Liver (tissue), 3 donors: ENCODE data around the gene GALNTL6.

Experiments used
- FOXA2 ChIP-seq: IDR thresholded peaks from 2 replicates; pipeline ENCODE4 v1.6.1; 2016; ENCODE audit warnings: antibody characterized with exemption
- GABPA ChIP-seq, 2 donors: IDR thresholded peaks in 1 of 2; conservative IDR thresholded peaks in 1 of 2; 2 replicates each; pipeline ENCODE4 v1.6.1; 2016; ENCODE audit warnings: antibody characterized with exemption in 2 of 2, mild to moderate bottlenecking in 1 of 2, moderate library complexity in 1 of 2
- JUND ChIP-seq, 2 donors: IDR thresholded peaks; 2 replicates each; pipeline ENCODE4 v1.6.1; 2016; ENCODE audit warnings: antibody characterized with exemption in 2 of 2
- RAD21 ChIP-seq, 2 donors: IDR thresholded peaks; 2 replicates each; pipeline ENCODE4 v1.6.1; 2016; ENCODE audit warnings: antibody characterized with exemption in 2 of 2, mild to moderate bottlenecking in 2 of 2
- RXRA ChIP-seq, 2 donors: IDR thresholded peaks; 2 replicates each; pipeline ENCODE4 v1.6.1; 2017 to 2018; ENCODE audit warnings: antibody characterized with exemption in 2 of 2, mild to moderate bottlenecking in 1 of 2
- TAF1 ChIP-seq: conservative IDR thresholded peaks from 2 replicates; pipeline ENCODE4 v1.6.1; 2016; ENCODE audit warnings: antibody characterized with exemption, mild to moderate bottlenecking
- YY1 ChIP-seq: IDR thresholded peaks from 2 replicates; pipeline ENCODE4 v1.6.1; 2016; ENCODE audit warnings: antibody characterized with exemption, mild to moderate bottlenecking
- TF ChIP-seq, protein P1 (sequence below): fragments of 150-350 bp; IDR thresholded peaks from 2 replicates; pipeline ENCODE4 v1.5.1; 2017; ENCODE audit warnings: improper control_type of control experiment, low read depth, low read length; ENCODE audit not compliant: missing input control
- TF ChIP-seq, protein P2 (sequence below): IDR thresholded peaks from 2 replicates; pipeline ENCODE4 v1.6.1; 2016; ENCODE audit warnings: antibody characterized with exemption
- TF ChIP-seq, protein P3 (sequence below): IDR thresholded peaks from 2 replicates; pipeline ENCODE4 v1.6.1; 2016; ENCODE audit warnings: antibody characterized with exemption
- TF ChIP-seq, protein P4 (sequence below): IDR thresholded peaks from 2 replicates; pipeline ENCODE4 v1.6.1; 2016; ENCODE audit warnings: antibody characterized with exemption
- TF ChIP-seq, protein P5 (sequence below): IDR thresholded peaks from 2 replicates; pipeline ENCODE4 v1.6.1; 2016; ENCODE audit warnings: antibody characterized with exemption, mild to moderate bottlenecking
- donor health status: healthy.
- donor health status: healthy.

DNA sequence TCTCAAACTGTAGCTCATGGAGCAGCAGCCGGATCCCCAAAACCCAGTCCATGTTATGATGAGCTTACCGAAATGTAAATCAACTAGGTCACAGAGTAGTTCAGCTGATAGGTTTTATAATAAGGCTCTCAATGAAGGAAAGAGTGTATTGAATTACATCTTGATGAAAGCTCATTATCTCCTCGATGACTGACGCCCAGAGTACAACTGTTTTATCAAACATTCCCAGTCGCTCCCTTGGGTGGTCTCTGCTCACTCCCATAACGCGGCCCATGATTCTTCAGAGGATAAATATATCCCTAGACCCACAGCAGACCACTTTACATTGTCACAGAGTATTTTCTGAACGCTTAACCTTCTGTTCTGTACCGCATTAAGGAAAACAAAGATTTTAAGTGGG is 903.1 kb downstream of the GALNTL6 start:
- TF ChIP-seq, protein P1, sequence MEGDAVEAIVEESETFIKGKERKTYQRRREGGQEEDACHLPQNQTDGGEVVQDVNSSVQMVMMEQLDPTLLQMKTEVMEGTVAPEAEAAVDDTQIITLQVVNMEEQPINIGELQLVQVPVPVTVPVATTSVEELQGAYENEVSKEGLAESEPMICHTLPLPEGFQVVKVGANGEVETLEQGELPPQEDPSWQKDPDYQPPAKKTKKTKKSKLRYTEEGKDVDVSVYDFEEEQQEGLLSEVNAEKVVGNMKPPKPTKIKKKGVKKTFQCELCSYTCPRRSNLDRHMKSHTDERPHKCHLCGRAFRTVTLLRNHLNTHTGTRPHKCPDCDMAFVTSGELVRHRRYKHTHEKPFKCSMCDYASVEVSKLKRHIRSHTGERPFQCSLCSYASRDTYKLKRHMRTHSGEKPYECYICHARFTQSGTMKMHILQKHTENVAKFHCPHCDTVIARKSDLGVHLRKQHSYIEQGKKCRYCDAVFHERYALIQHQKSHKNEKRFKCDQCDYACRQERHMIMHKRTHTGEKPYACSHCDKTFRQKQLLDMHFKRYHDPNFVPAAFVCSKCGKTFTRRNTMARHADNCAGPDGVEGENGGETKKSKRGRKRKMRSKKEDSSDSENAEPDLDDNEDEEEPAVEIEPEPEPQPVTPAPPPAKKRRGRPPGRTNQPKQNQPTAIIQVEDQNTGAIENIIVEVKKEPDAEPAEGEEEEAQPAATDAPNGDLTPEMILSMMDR, result no peak
- TF ChIP-seq, protein P2, sequence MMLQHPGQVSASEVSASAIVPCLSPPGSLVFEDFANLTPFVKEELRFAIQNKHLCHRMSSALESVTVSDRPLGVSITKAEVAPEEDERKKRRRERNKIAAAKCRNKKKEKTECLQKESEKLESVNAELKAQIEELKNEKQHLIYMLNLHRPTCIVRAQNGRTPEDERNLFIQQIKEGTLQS, result no peak
- TF ChIP-seq, protein P3, sequence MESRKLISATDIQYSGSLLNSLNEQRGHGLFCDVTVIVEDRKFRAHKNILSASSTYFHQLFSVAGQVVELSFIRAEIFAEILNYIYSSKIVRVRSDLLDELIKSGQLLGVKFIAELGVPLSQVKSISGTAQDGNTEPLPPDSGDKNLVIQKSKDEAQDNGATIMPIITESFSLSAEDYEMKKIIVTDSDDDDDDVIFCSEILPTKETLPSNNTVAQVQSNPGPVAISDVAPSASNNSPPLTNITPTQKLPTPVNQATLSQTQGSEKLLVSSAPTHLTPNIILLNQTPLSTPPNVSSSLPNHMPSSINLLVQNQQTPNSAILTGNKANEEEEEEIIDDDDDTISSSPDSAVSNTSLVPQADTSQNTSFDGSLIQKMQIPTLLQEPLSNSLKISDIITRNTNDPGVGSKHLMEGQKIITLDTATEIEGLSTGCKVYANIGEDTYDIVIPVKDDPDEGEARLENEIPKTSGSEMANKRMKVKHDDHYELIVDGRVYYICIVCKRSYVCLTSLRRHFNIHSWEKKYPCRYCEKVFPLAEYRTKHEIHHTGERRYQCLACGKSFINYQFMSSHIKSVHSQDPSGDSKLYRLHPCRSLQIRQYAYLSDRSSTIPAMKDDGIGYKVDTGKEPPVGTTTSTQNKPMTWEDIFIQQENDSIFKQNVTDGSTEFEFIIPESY, result no peak
- TF ChIP-seq, protein P4, sequence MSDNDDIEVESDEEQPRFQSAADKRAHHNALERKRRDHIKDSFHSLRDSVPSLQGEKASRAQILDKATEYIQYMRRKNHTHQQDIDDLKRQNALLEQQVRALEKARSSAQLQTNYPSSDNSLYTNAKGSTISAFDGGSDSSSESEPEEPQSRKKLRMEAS, result no peak
- TF ChIP-seq JUND (IDR thresholded peaks at IDR 0.05) (no peak), RAD21 (IDR thresholded peaks at IDR 0.05) (no peak), TAF1 (no peak), YY1 (no peak), RXRA (IDR thresholded peaks at IDR 0.05) (no peak), GABPA (IDR thresholded peaks at IDR 0.05 in 1 of 2, conservative IDR thresholded peaks at IDR 0.05 in 1 of 2) (no peak), FOXA2 (no peak)
- TF ChIP-seq, protein P5, sequence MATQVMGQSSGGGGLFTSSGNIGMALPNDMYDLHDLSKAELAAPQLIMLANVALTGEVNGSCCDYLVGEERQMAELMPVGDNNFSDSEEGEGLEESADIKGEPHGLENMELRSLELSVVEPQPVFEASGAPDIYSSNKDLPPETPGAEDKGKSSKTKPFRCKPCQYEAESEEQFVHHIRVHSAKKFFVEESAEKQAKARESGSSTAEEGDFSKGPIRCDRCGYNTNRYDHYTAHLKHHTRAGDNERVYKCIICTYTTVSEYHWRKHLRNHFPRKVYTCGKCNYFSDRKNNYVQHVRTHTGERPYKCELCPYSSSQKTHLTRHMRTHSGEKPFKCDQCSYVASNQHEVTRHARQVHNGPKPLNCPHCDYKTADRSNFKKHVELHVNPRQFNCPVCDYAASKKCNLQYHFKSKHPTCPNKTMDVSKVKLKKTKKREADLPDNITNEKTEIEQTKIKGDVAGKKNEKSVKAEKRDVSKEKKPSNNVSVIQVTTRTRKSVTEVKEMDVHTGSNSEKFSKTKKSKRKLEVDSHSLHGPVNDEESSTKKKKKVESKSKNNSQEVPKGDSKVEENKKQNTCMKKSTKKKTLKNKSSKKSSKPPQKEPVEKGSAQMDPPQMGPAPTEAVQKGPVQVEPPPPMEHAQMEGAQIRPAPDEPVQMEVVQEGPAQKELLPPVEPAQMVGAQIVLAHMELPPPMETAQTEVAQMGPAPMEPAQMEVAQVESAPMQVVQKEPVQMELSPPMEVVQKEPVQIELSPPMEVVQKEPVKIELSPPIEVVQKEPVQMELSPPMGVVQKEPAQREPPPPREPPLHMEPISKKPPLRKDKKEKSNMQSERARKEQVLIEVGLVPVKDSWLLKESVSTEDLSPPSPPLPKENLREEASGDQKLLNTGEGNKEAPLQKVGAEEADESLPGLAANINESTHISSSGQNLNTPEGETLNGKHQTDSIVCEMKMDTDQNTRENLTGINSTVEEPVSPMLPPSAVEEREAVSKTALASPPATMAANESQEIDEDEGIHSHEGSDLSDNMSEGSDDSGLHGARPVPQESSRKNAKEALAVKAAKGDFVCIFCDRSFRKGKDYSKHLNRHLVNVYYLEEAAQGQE, result no peak
